Smooth muscle cell (in vitro differentiated cells): ENCODE measurements around the gene ATAD3B. TPM values are rescaled to one million over a fixed set of nuclear protein-coding genes. Genes with fewer than 3 reads are reported as not detected.
"Not testable (repeated sequence)": the region's sequence is repeated elsewhere in the genome, so short reads cannot be mapped to it uniquely, and the experiment has no call there.

Experiments used
- DNase-seq: peaks from one replicate; lab custom pipeline; 2025; ENCODE audit not compliant: unreplicated experiment; lab: John Stamatoyannopoulos, UW
- H2AFZ ChIP-seq: fragments of 200-600 bp; sonication (generic); 2 replicates; pipeline ENCODE4 v1.6.0; 2016; ENCODE audit warnings: antibody characterized with exemption, low read depth, mild to moderate bottlenecking
- H3F3A ChIP-seq: fragments of 200-600 bp; sonication (generic); 2 replicates; pipeline ENCODE4 v1.6.0; 2017; ENCODE audit warnings: antibody characterized with exemption, low read depth
- H3K27ac ChIP-seq: fragments of 200-600 bp; sonication (generic); 2 replicates; pipeline ENCODE4 v1.5.1; 2016; ENCODE audit warnings: low read depth, mild to moderate bottlenecking
- H3K27me3 ChIP-seq: fragments of 200-600 bp; sonication (generic); 2 replicates; pipeline ENCODE4 v1.6.1; 2016; ENCODE audit warnings: low read depth, mild to moderate bottlenecking
- H3K36me3 ChIP-seq: fragments of 200-600 bp; sonication (generic); 2 replicates; pipeline ENCODE4 v1.5.1; 2016; ENCODE audit warnings: low read depth
- H3K4me1 ChIP-seq: fragments of 200-600 bp; sonication (generic); 2 replicates; pipeline ENCODE4 v1.5.1; 2016; ENCODE audit warnings: low read depth
- H3K4me2 ChIP-seq: fragments of 200-600 bp; sonication (generic); 2 replicates; pipeline ENCODE4 v1.6.0; 2016; ENCODE audit warnings: mild to moderate bottlenecking
- H3K4me3 ChIP-seq: fragments of 200-600 bp; sonication (generic); 2 replicates; pipeline ENCODE4 v1.5.1; 2016; ENCODE audit warnings: mild to moderate bottlenecking
- H3K79me2 ChIP-seq: fragments of 200-600 bp; sonication (generic); 2 replicates; pipeline ENCODE4 v1.6.0; 2016; ENCODE audit warnings: low read depth, mild to moderate bottlenecking
- H3K9ac ChIP-seq: fragments of 200-600 bp; sonication (generic); 2 replicates; pipeline ENCODE4 v1.6.0; 2016; ENCODE audit warnings: low read depth
- H3K9me3 ChIP-seq: fragments of 200-600 bp; sonication (generic); replicated peaks from 2 replicates; pipeline ENCODE4 v1.5.1; 2016; ENCODE audit warnings: low read depth
- H4K20me1 ChIP-seq: fragments of 200-600 bp; sonication (generic); 2 replicates; pipeline ENCODE4 v1.6.0; 2016; ENCODE audit warnings: low read depth
- WGBS: methylation state at CpG from one replicate; pipeline ENCODE4 v1.1.7; 2016; ENCODE audit warnings: low lambda C conversion rate; 5-methylcytosine and 5-hydroxymethylcytosine counted together
- polyA plus RNA-seq: library from polyadenylated mRNA; unstranded; fragments of >200 nt; fragmentation: Nextera tagmentation; extraction: Ambion mirVana; gene quantifications from 2 replicates; pipeline ENCODE4 v1.2.1, GENCODE V29; 2016
- total RNA-seq: library from RNA; depleted of rRNA; stranded (reverse); fragments of >200 nt; gene quantifications from 2 replicates; pipeline ENCODE4 v1.2.3, GENCODE V29; 2014
- TF ChIP-seq, protein P1 (sequence below): fragments of 200-600 bp; sonication (generic); IDR thresholded peaks from 2 replicates; pipeline ENCODE4 v1.5.1; 2017; ENCODE audit warnings: borderline replicate concordance, mild to moderate bottlenecking, antibody characterized with exemption; ENCODE audit not compliant: insufficient read depth, poor library complexity, severe bottlenecking

ATAD3B gene
- total and polyA plus RNA-seq, 2 experiments from 2014 or later, result 8.6 to 20.2 TPM

DNA sequence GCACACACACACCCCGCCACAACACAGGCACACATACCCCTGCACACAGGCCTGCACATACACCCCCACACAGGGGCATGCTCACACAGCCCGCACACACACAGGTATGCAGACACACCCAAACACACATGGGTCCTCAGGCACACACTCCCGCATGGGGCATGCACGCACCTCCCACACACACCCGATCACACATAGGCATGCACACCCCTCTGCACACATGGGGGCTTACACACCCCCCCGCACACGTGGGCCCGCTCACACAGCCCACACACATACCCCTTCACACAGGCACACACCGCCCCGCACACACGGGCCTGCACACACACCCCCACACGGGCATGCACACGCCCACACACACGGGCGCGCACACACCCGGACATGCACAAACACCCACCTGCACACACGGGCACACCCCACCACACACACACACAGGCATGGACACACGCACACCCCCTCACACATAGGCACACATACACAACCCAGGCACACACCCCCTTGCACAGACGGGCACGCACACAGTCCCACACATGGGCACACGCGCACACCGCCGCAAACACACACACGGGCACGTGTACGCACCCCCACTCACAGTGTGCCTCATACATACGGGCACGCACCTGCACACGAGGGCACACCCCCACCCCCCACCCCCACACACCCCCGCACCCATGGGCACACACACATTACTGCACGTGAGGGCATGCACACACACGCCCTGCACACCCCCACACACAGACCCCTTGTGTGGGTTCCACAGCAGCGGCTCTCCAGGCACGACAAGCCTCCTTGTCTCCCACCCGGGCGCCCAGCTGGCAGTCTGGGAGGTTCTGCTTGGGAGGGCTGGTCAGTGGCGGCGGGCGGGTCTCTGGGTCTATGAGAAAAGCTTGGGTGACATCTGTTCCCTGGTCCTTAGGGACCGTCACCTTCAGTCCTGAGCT, 8.3 kb downstream of the ATAD3B start:
- no peak for DNase-seq
- TF ChIP-seq, protein P1, sequence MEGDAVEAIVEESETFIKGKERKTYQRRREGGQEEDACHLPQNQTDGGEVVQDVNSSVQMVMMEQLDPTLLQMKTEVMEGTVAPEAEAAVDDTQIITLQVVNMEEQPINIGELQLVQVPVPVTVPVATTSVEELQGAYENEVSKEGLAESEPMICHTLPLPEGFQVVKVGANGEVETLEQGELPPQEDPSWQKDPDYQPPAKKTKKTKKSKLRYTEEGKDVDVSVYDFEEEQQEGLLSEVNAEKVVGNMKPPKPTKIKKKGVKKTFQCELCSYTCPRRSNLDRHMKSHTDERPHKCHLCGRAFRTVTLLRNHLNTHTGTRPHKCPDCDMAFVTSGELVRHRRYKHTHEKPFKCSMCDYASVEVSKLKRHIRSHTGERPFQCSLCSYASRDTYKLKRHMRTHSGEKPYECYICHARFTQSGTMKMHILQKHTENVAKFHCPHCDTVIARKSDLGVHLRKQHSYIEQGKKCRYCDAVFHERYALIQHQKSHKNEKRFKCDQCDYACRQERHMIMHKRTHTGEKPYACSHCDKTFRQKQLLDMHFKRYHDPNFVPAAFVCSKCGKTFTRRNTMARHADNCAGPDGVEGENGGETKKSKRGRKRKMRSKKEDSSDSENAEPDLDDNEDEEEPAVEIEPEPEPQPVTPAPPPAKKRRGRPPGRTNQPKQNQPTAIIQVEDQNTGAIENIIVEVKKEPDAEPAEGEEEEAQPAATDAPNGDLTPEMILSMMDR, result no peak
- H3K4me2 ChIP-seq, result no peak overlapping the region
- no peak overlapping the region for H3K27ac ChIP-seq
- H3K4me1 ChIP-seq, result no peaks in the 10 kb centered on the region
- no peak overlapping the region for H2AFZ ChIP-seq
- no peaks in the 10 kb centered on the region for H3K9me3 ChIP-seq
- WGBS, result 96% methylated on average over 32 of the region's 42 CpGs
- peaks cover 10% of the 10 kb centered on the region for H4K20me1 ChIP-seq
- H3K79me2 ChIP-seq, result peaks cover 27% of the 10 kb centered on the region
- no peak overlapping the region for H3K9ac ChIP-seq
- H3F3A ChIP-seq, result no peaks in the 10 kb centered on the region
- H3K36me3 ChIP-seq, result peaks cover 6% of the 10 kb centered on the region
- H3K4me3 ChIP-seq, result no peak overlapping the region
- no peaks in the 10 kb centered on the region for H3K27me3 ChIP-seq

DNA sequence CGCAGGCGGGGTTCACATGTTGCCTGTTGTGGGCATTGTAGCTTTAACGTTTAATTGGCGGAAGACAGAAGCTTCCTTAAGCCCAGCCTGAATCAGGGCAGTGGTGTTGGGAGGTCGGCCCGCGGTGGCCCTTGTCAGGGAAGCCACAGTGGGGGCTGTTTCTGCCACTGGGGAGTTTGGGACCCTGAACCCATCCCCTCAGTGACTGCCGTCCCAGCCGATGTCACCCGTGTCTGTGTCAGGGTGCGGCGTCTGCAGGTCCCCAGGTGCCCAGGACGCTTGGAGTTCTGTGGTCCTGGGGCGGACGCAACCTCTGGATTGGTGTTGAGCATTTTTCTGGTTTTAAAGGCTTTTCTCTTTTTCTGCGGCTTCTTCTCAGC, 8.9 kb downstream of the ATAD3B start:
- not testable (repeated sequence) for H3F3A ChIP-seq, H3K4me2 ChIP-seq, H4K20me1 ChIP-seq, H3K9me3 ChIP-seq, H3K36me3 ChIP-seq, H3K4me3 ChIP-seq, H3K27me3 ChIP-seq, H3K27ac ChIP-seq, H3K9ac ChIP-seq, H2AFZ ChIP-seq, H3K4me1 ChIP-seq, DNase-seq
- WGBS, result 95% methylated on average over 16 of the region's 16 CpGs
- H3K79me2 ChIP-seq, result peaks cover 23% of the 10 kb centered on the region

GRCh38 chr1:1481811-1482210, 10.2 kb downstream of the ATAD3B start:
- H3F3A ChIP-seq, H2AFZ ChIP-seq, H3K9ac ChIP-seq, H3K9me3 ChIP-seq, DNase-seq, H3K4me2 ChIP-seq, H3K27ac ChIP-seq, H4K20me1 ChIP-seq, H3K27me3 ChIP-seq, H3K4me1 ChIP-seq, H3K36me3 ChIP-seq, H3K4me3 ChIP-seq: not testable (repeated sequence)
- 95% methylated on average over 30 of the region's 30 CpGs for WGBS
- H3K79me2 ChIP-seq, result peaks cover 14% of the 10 kb centered on the region

DNA sequence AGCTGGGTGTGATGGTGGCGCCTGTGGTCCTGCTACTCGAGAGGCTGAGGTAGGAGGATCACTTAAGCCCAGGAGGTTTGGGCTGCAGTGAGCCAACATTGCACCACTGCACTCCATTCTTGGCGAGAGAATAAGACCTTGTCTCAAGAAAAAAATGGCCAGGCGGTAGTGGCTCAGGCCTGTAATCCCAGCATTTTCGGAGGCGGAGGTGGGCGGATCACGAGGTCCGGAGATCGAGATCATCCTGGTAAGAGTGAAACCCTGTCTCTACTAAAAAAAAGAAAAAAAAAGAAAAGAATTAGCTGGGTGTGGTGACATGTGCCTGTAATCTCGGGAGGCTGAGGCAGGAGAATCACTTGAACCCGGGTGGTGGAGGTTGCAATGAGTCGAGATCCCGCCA, 11.3 kb downstream of the ATAD3B start:
- Histone ChIP-seq H2AFZ (no peak overlapping the region), H3K27me3 (no peaks in the 10 kb centered on the region), H4K20me1 (no peaks in the 10 kb centered on the region), H3K4me2 (no peak overlapping the region), H3K79me2 (peaks cover 4% of the 10 kb centered on the region), H3K27ac (no peak overlapping the region), H3K9ac (no peak overlapping the region), H3F3A (no peaks in the 10 kb centered on the region), H3K4me1 (no peaks in the 10 kb centered on the region), H3K4me3 (no peak overlapping the region), H3K36me3 (peaks cover 6% of the 10 kb centered on the region), H3K9me3 (no peaks in the 10 kb centered on the region)
- no peak for DNase-seq
- WGBS, result 95% methylated on average over 14 of the region's 14 CpGs
- TF ChIP-seq, protein P1, result no peak
